OCI-LY7 (cell line): ENCODE data around the gene SPEN.

Experiments used
- CTCF ChIP-seq: fragments of 200-600 bp; sonication (generic); conservative IDR thresholded peaks from 2 replicates; pipeline ENCODE4 v1.5.1; 2014; ENCODE audit warnings: mild to moderate bottlenecking, antibody characterized with exemption, low read length, moderate library complexity, mixed read lengths
- EZH2phosphoT487 ChIP-seq: fragments of 200-600 bp; sonication (generic); IDR thresholded peaks from 2 replicates; pipeline ENCODE4 v1.6.1; 2018; ENCODE audit warnings: low read depth, borderline replicate concordance, mild to moderate bottlenecking, mixed run types, antibody characterized with exemption, low read length, moderate library complexity, mixed read lengths

GRCh38 chr1:15975358-15975804, 127.9 kb downstream of the SPEN start:
- TF ChIP-seq CTCF (peak; percentile 61; the same call in 1 of the 2 replicates), EZH2phosphoT487 (no peak)
